ENCODE results near the gene SYNE2. TPM values are rescaled to one million over a fixed set of nuclear protein-coding genes. Genes with fewer than 3 reads are reported as not detected.
A peak's percentile ranks its signal among the peaks of the same experiment; 100 is the strongest.

SYNE2 gene
- total RNA-seq, 1 donor from 2014 or later = 121 TPM

DNA sequence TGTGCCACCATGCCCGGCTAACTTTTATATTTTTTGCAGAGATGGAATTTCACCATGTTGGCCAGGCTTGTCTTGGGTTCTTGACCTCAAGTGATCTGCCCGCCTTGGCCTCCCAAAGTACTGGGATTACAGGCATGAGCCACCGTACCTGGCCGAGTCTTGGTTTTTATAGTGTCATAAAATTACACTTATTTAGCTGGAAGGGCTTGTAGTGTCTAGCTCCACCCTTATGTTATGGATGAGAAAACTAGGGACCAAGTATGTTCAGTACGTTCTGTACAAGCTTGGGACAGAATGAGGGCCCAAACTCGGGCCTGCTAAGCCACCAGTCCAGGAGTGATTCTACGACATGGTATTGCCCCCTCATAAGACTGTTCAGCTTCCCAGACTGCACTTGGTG, 35.1 kb downstream of the SYNE2 start:
- intact Hi-C loops (cut with DNase I) = no loop called here
- H3K27me3 ChIP-seq = no peaks in the 10 kb centered on the region
- TF ChIP-seq, protein P1, sequence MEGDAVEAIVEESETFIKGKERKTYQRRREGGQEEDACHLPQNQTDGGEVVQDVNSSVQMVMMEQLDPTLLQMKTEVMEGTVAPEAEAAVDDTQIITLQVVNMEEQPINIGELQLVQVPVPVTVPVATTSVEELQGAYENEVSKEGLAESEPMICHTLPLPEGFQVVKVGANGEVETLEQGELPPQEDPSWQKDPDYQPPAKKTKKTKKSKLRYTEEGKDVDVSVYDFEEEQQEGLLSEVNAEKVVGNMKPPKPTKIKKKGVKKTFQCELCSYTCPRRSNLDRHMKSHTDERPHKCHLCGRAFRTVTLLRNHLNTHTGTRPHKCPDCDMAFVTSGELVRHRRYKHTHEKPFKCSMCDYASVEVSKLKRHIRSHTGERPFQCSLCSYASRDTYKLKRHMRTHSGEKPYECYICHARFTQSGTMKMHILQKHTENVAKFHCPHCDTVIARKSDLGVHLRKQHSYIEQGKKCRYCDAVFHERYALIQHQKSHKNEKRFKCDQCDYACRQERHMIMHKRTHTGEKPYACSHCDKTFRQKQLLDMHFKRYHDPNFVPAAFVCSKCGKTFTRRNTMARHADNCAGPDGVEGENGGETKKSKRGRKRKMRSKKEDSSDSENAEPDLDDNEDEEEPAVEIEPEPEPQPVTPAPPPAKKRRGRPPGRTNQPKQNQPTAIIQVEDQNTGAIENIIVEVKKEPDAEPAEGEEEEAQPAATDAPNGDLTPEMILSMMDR (IDR thresholded peaks at IDR 0.05) = no peak
- H3K4me3 ChIP-seq = no peak overlapping the region
- no peaks in the 10 kb centered on the region for H3K36me3 ChIP-seq
- DNase-seq (no peak), ATAC-seq (no peak)
- H3K4me1 ChIP-seq = peaks cover 26% of the 10 kb centered on the region
- no peak overlapping the region for H3K27ac ChIP-seq
- H3K9me3 ChIP-seq = no peaks in the 10 kb centered on the region

DNA sequence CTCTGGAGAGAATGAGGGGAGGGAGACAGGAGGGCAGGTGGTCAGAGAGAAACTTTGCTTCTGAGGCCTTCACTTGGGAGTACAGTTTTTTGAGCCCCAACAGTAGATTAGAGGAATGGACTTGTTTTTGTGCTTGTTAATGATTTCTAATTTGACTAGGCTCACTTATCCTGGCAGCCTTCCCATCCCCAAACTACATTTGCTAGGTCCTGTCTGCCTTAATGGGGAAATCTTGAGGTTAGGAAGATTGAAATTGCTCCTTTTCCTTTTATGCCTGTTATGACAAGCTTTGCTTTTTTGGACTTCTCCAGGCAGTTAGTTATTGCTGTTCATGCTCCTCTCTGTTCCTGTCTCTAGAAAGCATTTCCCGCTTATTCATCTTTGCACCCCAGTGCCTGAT, 37.7 kb downstream of the SYNE2 start:
- ATAC-seq = no peak
- peaks cover 43% of the 10 kb centered on the region for H3K4me1 ChIP-seq

DNA sequence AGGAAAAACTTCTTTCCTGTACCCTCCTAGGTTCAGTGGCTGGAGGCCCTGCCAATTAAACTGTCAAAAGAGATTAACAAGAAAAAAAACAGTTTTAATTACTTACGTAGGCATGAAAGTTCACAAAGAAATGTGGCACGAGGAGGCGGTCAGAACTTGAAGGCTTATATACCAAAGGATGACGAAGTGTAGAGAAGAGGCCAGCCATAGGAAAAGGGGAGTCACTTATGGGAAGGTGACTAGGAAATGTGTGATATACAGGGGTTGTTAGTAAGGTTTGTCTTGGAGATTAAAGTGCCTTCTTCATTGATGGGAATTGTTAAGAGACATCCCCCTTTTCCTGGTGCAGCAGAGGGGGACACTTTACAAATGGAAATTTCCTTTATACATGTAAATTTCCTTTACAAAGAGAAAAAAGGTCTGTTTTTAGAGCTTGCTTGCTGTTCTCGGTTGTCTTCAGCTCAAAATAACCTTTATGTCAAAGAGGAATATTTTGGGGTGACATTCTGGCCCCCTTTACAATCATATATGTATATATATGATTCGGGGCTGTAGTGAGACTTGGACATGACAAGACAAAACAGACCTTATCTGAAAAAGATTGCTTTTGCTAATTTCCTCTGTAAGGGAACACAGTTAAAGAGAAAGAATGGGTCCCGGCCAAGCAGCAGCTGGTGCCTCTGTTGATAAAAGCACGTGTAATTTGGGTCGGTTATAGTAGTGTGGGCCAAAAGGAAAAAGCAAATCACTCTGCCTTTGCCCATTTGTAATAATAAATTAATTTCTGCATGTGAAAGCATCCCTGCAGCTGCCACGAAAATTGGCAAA, 38.6 kb downstream of the SYNE2 start:
- Histone ChIP-seq H3K4me3 (no peak overlapping the region), H3K27me3 (no peaks in the 10 kb centered on the region), H3K9me3 (no peaks in the 10 kb centered on the region), H3K4me1 (peaks cover 49% of the 10 kb centered on the region), H3K36me3 (no peaks in the 10 kb centered on the region), H3K27ac (peak overlapping the region; percentile 31)
- TF ChIP-seq, protein P1 (IDR thresholded peaks at IDR 0.05) = no peak
- no peak for DNase-seq
- intact Hi-C loops (cut with DNase I) = no loop called here
- no peak for ATAC-seq

More for the DNA sequence above, 37.7 kb downstream of the SYNE2 start:
- Histone ChIP-seq H3K27ac (no peak overlapping the region), H3K36me3 (no peaks in the 10 kb centered on the region), H3K27me3 (no peaks in the 10 kb centered on the region), H3K9me3 (no peaks in the 10 kb centered on the region), H3K4me3 (no peak overlapping the region)
- no peak for DNase-seq
- TF ChIP-seq, protein P1 (IDR thresholded peaks at IDR 0.05) = no peak
- intact Hi-C loops (cut with DNase I) = no loop called here

DNA sequence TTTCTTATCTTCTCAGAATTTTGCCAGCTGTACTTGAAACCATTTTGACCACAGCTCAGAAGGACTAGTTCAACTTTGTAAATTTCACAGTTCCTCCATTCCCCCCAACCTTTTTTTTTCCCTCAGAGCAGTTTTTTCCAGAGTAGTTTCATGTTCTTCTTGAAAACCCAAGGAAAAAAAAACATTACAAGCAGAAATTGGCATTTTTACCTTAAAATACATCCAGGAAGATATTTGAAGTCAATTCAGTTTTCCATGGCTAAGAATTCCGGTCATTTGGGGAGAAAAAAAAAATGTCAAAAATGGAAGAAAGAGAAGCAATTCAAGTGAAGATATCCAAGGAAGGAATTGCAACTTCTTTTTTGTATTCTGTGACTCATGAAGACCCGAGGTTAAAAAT, 39.5 kb downstream of the SYNE2 start:
- no peaks in the 10 kb centered on the region for H3K36me3 ChIP-seq
- no peaks in the 10 kb centered on the region for H3K27me3 ChIP-seq
- intact Hi-C loops (cut with DNase I) = no loop called here
- TF ChIP-seq, protein P1 (IDR thresholded peaks at IDR 0.05) = no peak
- no peak overlapping the region for H3K4me3 ChIP-seq
- DNase-seq (no peak), ATAC-seq (no peak)
- H3K27ac ChIP-seq = peak overlapping the region; percentile 31
- no peaks in the 10 kb centered on the region for H3K9me3 ChIP-seq
- peaks cover 58% of the 10 kb centered on the region for H3K4me1 ChIP-seq

DNA sequence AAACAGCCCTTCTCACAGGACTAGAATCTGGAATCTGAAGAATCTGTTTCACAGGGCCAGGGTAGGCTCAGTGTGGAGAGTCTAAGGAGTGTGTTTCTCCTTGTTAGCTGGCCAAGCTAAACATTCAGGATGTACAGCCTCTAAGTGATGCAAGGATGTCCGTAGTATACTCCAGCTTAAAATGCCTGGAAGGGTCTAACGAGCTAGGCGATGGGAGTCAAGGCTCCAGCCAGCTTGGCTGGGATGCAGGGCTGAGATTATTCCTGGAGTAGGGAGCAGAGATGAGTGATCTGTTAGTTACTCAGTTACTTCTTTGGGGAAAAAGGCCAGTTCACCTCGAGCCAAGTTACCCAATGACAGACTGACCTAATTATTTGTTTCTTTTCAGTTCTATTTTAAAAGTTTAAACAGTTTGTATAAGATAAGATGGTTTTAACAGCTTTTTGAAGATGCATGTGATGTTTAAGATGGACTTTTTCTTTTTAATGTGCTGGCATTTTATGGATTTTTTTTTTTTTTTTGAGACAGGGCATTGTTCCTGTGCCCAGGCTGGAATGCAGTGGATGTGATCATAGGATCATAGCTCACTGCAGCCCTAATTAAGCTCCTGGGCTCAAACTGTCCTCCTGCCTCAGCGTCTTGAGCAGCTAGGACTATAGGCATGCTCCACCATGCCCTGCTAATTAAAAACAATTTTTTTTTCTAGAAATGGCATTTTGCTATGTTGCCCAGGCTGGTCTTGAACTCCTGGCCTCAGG, 41.1 kb downstream of the SYNE2 start:
- intact Hi-C loops (cut with DNase I) = no loop called here

More for the DNA sequence above, 41.1 kb downstream of the SYNE2 start:
- Histone ChIP-seq H3K36me3 (no peaks in the 10 kb centered on the region), H3K9me3 (no peaks in the 10 kb centered on the region), H3K4me1 (peaks cover 60% of the 10 kb centered on the region), H3K4me3 (no peak overlapping the region), H3K27me3 (no peaks in the 10 kb centered on the region), H3K27ac (peak overlapping the region; percentile 1)
- TF ChIP-seq, protein P1 (IDR thresholded peaks at IDR 0.05) = no peak
- DNase-seq (no peak), ATAC-seq (peak; percentile 85)

Measured in upper lobe of right lung (tissue), 1 donor.